GOT3 (cell line): ENCODE data around the gene RNF126.
"Not testable (repeated sequence)": the region's sequence is repeated elsewhere in the genome, so short reads cannot be mapped to it uniquely, and the experiment has no call there.

Experiments
- DNase-seq: peaks from one replicate; lab custom pipeline; 2025; ENCODE audit warnings: mixed read lengths; lab: John Stamatoyannopoulos, UW

The RNF126 gene

GRCh38 chr19:646779-647565 is 16.0 kb downstream of the RNF126 start:
- no peak for DNase-seq

DNA sequence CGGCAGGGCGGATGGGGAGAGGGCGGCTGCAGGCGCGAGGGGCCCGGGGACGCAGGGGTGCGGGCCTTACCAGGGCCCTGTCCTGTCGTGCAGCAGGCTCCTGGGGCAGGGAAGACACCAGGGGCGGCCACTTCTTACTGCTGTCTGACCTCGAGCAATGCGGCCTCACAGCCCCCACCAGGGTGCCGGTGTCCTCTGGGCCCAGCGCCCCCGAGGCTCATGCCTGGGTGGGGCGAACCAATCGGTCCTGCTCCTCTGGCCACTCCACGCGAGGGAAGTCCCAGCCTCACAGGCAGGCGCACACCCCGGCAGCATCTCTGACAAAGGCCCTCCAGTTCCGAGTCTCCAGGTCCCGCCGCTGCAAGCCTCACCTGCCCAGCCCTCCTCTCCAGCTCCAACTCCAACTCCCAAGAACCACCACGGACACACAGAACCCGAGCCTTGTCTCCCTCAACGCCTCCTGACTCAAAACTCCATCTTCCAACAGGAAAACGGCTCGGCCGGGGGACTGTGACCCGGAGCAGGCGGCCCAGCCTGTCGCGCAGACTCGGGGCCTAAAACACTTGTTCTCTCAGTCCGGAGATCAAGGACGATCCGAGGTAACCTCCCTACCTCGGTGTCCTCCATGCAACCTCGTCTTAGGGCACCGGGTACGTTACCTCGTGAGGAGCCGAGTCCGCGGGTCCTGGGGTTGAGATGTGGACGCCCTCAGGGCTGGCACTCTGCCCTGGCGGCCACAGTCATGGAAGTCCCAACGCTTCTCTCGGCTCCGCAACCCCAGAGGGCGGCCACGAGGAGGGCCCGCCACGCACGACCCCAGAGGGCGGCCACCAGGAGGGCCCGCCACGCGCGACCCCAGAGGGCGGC is 16.9 kb downstream of the RNF126 start:
- no peak for DNase-seq

DNA sequence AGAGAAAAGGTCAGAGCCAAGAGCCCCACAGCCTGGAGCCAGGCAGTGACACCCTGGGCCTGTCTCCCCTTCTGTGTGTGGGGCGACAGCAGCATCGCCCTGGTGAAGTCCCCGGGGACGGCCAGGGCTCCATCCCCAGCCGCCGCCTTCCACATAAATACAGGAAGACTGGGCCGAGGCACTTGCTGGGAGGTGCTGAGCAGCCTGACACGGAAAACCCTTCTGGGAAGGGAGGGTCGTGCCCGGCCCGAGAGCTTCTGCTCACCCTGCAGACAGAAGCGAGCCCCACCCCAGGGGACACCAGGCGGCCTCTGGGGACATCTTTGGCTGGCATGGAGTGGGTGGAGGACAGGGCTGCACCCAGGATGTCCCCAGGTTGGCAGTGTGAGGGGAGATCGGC is 18.2 kb downstream of the RNF126 start:
- DNase-seq: no peak

DNA sequence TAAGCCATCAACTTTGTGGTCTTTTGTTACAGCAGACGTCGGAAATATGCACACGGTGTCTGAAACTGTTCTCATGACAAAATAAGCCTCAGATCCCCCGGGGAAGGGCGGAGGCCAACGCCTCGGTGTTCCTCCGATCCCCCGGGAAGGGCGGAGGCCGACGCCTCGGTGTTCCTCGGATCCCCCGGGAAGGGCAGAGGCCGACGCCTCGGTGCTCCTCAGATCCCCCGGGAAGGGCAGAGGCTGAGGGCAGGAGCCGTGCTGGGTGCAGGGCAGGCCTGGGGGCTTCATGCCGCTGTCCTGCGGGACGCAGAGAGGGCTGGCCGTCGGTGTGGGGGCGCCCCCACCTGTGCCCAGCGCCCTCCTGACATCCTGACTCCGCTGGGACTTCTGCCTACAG is 18.7 kb downstream of the RNF126 start:
- no peak for DNase-seq

GRCh38 chr19:643736-644135 is 19.3 kb downstream of the RNF126 start:
- no peak for DNase-seq

GRCh38 chr19:642767-643727 is 20.0 kb downstream of the RNF126 start:
- no peak for DNase-seq

GRCh38 chr19:641702-642101 is 21.3 kb downstream of the RNF126 start:
- DNase-seq: no peak

DNA sequence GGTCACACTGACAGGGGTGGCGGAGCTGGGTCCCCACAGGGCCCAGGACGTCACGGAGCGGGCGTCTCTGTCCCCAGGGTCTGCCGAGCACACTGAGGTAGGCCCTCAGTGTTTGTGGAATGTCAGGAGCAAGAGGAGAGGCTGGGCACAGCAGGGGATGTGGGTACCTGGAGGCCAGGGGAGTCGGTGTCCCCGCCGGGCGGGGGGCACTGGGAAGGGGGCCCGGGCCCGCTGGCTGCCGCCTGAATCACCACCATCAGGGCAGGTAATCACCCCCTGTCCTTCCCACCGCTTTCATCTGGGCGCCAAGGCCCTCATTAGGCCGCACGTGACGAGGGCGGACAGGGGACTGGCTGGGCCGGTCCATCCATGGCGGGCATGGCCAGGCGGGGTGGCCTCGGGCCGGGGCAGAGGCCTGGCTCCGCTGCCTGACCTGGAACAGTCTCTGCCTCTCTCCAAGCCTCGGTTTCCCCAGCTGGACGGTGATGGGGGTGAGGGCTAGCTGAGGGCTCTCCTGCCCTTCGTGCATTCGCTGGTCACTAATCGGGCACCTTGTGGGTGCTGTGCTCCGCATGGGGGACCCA is 22.3 kb downstream of the RNF126 start:
- DNase-seq: no peak

DNA sequence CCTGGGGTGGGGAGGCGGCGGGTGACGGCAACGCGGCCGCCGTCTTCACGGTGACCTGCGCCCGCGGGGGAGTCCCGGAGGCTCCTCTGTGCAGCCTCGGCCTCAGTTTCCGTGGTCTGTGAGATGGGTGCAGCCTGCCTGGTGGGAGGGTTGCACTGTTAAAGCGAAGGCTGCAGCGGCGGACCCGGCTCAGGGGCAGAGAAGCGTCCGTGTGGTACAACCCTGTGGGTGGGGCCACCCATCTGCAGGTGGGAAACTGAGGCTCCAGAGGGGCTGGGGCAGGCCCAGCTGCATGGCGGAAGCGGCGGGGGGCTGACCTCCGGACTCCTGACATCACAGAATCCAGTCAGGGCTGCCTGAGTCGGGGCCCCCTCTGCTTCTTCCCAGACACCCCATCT is 22.9 kb downstream of the RNF126 start:
- DNase-seq: no peak

DNA sequence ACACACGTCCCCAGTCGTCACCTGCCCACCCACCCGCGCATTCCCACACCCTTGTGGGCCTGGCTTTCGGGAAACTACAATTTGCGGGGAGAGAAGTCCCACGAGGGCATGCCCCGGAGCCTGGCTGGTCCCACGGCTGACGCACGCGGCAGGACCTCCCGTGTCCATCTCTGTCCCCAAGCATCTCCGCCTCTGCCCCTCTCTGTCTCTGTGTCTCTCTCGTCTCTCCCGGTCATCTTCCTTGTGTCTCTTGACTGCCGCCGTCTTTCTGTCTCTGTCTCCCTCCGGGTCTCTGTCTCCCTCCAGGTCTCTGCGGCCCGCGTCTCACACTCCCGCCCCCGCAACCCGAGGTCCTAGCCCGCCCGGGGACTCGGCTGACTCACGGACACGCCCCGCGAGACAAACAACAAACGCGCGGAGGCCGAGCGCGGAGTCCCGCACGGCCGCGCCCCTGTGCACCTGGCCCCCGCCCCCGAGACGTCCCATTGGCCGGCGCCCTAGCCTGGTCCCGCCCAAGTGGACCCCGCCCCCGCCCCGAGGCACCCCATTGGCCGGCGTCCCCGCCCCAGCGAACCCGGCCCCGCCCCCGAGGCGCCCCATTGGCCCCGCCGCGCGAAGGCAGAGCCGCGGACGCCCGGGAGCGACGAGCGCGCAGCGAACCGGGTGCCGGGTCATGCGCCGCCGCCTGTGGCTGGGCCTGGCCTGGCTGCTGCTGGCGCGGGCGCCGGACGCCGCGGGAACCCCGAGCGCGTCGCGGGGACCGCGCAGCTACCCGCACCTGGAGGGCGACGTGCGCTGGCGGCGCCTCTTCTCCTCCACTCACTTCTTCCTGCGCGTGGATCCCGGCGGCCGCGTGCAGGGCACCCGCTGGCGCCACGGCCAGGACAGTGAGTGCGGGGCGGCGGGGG is 23.5 kb downstream of the RNF126 start, which contains the start of gene FGF22:
Gene FGF22 (plus strand): TSS at position 627 of the 908 bp plus-strand sequence. CDS start 47 bp downstream, at position 674.
- peak; percentile 73 for DNase-seq

GRCh38 chr19:638906-639252 is 24.1 kb downstream of the RNF126 start:
- DNase-seq: no peak

- no peak for DNase-seq
Observed at GRCh38 chr19:634975-635652, 27.9 kb downstream of the RNF126 start.

GRCh38 chr19:633786-634639 is 29.0 kb downstream of the RNF126 start:
- no peak for DNase-seq

DNA sequence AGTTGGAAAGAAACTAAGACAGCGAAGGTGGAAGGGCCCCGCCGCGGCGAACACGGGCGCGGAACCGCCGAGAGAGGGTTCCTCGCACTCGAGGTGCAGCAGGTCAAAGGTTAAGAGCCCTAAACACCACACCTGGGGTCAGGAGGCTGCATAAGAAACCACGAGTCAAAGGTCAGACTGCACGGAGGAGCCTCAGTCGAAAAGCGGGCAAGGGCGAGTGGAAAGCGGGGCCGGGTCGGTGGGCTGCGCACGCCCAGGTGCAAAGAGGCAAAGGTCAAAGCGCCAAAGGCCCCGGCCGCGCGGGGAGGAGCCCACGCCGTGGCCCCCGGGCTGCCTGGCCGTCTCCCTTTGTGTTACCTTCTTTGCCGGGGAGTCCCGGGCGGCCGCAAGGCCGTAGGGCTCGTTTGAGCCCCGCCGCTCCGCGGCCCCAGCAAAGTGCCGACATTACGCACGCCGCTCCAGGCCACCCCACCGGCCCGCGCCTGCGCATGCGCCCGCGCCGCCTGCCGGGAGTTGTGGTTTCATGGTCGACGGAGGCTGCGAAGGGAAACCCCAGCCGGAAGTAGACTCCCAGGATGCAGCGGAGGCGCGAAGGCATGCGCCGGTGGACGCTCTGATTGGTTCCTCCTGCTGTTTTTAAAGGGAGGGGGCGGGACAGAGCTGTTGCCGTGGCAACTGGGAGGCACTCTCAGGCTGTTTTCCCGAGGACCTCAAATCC is 29.8 kb downstream of the RNF126 start, which contains the start of gene POLRMT:
Gene POLRMT (minus strand): TSS at position 470 of the 718 bp plus-strand sequence. CDS start 25 bp downstream, at position 445.
- peak; percentile 88 for DNase-seq

- no peak for DNase-seq
Observed at GRCh38 chr19:632579-633067, 30.4 kb downstream of the RNF126 start.

- DNase-seq: no peak
Observed at GRCh38 chr19:629961-630714, 32.9 kb downstream of the RNF126 start.

- DNase-seq: not testable (repeated sequence)
Observed at GRCh38 chr19:629515-629914, 33.5 kb downstream of the RNF126 start.
